GM18520 (cell line): ENCODE measurements around the gene MGAT3.
A peak's percentile ranks its signal among the peaks of the same experiment; 100 is the strongest.

Experiments used
- ATAC-seq: cut with Tn5 transposase; IDR thresholded peaks from one replicate; pipeline ENCODE4 v1.9.1; 2021; ENCODE audit not compliant: unreplicated experiment

Gene MGAT3

DNA sequence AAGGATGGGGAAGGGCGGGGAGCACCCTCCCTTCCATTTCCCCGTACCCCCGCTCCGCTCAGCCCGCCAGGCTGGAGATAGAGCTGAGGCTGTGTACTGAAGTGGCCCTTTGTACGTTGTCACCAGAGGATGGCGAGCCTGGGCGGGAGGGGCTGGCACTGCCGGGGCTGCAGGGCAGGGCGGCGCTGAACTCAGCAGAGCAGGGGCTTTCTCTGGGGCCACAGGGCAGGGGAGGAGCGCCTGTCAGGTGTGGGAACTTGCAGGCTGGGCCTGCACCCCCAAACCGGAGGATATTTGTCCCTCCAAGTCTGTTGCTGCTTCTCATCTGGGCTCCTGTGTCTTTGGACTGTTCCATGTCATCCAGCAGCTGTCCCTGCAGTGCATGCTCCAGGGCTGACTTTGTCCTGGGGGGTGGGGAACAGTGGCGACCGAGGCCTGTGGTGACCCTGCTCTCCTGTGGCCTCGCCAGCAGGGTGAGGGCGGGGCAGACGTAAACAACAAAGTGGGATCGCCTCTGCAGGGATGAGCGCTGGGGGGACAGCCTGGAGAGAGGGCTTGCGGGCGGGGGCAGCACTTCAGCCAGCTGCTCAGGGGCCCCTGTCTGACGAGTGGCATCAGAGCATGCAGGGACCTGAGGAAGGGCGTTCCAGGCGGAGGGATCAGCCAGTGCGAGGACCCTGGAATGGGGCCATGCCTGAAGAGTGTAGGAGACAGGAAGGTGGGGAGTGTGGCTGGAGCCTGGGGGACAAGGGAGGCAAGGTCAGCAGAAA, 13.1 kb downstream of the MGAT3 start:
- ATAC-seq = no peak

- no peak for ATAC-seq
These were observed 13.9 kb downstream of the MGAT3 start for GRCh38 chr22:39470451-39471291.

DNA sequence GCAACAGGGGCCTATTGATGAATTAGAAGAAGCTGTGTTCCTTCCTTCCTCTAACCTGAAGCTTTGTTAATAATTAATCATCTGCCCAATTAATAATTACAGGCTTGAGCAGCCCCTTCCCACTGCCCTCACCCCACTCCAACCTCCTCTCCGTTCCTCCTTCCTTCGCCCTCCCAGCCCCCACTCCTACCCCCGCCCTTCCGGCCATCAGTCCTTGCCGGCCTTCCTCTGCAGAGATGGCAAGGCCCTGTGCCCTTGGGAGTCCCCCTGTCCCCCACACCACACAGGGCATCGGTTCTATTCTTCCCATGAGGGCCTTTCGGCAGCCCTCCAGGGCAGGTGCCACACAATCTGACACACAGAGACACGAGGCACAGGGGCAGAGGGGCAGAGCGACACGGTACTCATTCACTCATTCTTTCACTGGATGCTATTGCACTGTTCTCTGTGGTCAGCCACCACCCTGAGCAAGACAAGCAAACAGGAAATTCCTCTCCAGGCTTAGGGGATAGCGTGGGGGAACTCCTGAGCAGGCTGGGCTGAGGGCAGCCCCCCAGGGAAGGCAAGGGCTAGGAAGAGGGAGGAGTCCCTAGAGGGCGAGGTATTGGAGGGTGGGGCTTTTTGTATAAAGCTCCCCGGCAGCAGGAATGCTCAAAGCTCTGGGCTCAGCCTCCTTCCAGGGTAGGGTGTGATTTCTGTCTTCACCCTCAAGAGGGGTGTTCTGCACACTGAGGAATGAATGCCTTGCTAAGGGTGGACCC, 14.7 kb downstream of the MGAT3 start:
- ATAC-seq = peak; percentile 39

DNA sequence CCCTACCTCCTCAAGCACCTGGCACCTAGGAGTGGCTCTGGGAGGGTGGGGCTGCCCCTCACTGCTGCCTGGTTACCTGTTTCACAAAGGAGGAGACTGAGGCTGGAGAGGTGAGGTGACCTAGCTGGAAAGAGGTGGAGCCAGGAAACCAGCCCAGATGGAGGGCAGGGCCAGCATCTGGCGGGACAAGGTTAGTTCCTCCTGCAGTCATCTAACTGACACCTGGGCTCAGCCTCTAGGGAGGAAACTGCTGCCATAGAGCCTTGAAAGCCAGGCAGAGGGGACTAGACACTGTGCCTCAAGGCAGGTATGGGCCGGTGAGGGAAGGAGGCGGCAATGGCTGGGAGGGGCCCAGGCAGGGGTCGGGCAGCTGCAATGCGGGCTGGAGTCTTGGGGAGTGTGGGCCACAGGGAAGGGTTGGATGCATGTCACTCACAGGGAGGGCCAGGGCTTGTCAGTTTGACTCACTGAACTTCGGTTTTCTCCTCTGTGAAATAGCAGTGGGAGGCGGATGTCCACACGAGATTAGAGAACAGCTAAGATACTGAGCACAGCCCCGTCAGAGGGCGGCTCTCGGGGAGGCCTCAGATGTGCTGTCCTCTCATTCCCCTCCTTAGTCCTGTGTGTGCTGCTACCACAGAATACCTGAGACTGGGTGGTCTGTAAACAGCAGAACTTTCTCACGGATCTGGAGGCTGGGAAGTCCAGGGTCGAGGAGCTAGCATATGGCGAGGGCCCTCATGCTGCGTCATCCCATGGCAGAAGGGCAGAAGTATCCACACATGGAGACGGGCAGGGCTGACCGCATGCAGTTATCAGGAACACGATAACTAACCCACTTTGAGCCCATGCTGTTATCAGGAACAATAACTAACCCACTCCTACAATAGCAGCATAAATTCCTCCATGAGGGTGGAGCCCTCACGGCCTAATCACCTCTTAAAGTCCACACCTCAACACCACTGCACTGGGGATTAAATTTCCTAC, 16.1 kb downstream of the MGAT3 start:
- no peak for ATAC-seq

GRCh38 chr22:39473851-39474250, 17.0 kb downstream of the MGAT3 start:
- ATAC-seq = no peak

- no peak for ATAC-seq
These were observed 17.7 kb downstream of the MGAT3 start for GRCh38 chr22:39474351-39475111.

DNA sequence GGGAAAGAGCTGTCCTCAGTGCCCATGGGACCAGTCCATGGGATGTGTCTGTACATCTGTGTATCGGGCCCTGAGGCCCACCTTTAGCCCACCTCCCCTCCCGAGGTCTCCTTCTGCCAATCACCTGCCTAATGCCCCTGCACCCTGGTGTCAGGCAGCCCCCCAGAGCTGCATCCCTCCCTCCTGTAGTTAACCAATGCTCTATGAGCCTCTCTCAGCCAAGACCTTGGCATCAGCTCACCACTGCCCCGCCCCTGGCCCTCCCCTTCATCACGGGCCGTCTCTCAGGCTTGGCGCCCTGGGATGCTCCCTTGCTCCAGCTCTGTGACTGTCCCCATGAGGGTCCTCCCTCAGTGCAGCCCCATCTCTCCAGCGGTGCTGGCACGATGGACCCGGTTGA, 18.5 kb downstream of the MGAT3 start:
- ATAC-seq = no peak

- no peak for ATAC-seq
These were observed 19.1 kb downstream of the MGAT3 start for GRCh38 chr22:39475902-39476301.

DNA sequence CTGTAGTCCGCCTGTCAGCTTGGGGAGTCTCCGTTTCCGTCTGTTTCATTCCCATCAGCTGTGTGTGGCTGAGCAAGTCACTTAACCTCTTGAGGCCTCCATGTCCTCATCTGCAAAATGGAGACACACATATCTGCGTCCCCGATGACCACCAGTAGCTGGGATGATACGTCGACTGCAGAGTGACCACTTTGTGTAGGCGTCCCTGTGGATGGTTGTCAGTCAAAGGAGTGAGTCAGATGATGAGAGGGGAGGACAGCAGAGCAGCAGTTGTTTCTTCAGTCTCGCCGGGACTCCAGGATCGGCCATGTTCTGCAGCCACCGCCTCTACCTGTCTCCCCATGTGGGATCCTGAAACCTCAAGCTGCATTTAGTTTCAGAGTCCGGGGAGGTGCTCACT, 19.9 kb downstream of the MGAT3 start:
- ATAC-seq = no peak

- no peak for ATAC-seq
These were observed 20.7 kb downstream of the MGAT3 start for GRCh38 chr22:39477542-39477941.

GRCh38 chr22:39478441-39478850, 21.6 kb downstream of the MGAT3 start:
- no peak for ATAC-seq

DNA sequence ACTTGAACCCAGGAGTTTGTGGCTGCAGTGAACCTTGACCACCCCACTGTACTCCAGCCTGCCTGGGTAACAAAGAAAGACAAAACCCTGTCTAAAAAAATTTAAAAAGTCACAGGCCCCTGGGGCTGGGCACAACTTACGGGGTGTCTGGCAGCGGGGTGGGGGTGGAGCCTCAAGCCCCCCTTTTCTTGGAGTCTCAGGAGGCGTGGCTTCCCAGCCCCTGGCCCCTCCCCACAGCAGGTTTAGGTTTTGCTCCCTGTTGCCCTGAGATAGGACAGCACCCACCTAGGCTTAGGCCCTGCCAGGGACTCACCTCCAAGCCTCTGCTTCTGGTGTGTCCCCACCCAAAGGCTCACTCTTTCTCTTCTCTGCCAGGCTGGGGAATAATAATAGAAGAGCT, 22.4 kb downstream of the MGAT3 start:
- no peak for ATAC-seq

- no peak for ATAC-seq
These were observed 23.7 kb downstream of the MGAT3 start for GRCh38 chr22:39480557-39480956.

- no peak for ATAC-seq
These were observed 24.2 kb downstream of the MGAT3 start for GRCh38 chr22:39481054-39481453.

GRCh38 chr22:39481595-39481994, 24.8 kb downstream of the MGAT3 start:
- ATAC-seq = no peak

GRCh38 chr22:39482768-39483167, 26.0 kb downstream of the MGAT3 start:
- ATAC-seq = no peak

DNA sequence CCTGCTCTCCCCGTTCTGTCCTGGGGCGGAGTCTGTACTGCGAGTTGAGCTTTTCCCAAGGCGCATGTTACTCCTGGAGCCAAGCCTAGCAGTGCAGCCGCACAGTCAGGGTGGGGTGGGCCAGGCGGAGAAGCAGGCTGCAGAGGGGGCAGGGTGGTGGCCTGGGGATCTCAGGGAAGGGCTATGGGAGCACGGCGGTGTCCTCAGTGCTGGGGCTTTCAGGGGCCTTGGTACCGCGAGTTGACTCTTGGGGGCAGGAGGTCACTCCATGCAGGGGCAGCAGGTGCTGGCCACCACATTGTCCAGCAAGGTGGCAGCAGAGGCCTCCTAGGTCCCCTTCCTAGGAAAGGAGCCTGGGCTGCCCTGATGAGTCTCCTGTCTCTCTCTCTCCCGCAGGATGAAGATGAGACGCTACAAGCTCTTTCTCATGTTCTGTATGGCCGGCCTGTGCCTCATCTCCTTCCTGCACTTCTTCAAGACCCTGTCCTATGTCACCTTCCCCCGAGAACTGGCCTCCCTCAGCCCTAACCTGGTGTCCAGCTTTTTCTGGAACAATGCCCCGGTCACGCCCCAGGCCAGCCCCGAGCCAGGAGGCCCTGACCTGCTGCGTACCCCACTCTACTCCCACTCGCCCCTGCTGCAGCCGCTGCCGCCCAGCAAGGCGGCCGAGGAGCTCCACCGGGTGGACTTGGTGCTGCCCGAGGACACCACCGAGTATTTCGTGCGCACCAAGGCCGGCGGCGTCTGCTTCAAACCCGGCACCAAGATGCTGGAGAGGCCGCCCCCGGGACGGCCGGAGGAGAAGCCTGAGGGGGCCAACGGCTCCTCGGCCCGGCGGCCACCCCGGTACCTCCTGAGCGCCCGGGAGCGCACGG, 30.4 kb downstream of the MGAT3 start:
- ATAC-seq = no peak

- ATAC-seq = no peak
These were observed 31.2 kb downstream of the MGAT3 start for GRCh38 chr22:39487826-39488520.
